OCI-LY3 (cell line): ENCODE measurements around the gene ASTN2.

Experiments
- H2AFZ ChIP-seq: fragments of 200-600, 300-600 bp; shearing (Covaris generic); 2 replicates; pipeline ENCODE4 v1.6.0; 2014; ENCODE audit warnings: antibody characterized with exemption, low read depth, low read length
- H3K27ac ChIP-seq: fragments of 200-600, 300-600 bp; sonication (generic); 2 replicates; pipeline ENCODE4 v1.5.1; 2014; ENCODE audit warnings: mild to moderate bottlenecking, low read length, moderate library complexity, mixed read lengths
- H3K27me3 ChIP-seq: fragments of 200-600, 300-600 bp; sonication (generic); 2 replicates; pipeline ENCODE4 v1.6.1; 2014; ENCODE audit warnings: low read depth, low read length, mixed read lengths
- H3K36me3 ChIP-seq: fragments of 200-600, 300-600 bp; sonication (generic); replicated peaks from 2 replicates; pipeline ENCODE3; 2014; ENCODE audit warnings: low read depth, low read length, mixed read lengths
- H3K4me1 ChIP-seq: fragments of 300-600, 200-600 bp; sonication (generic); 2 replicates; pipeline ENCODE4 v1.6.1; 2014; ENCODE audit warnings: low read length, mixed read lengths
- H3K4me2 ChIP-seq: fragments of 200-600, 300-600 bp; sonication (generic); 2 replicates; pipeline ENCODE4 v1.6.1; 2014; ENCODE audit warnings: low read length, mixed read lengths
- H3K4me3 ChIP-seq: fragments of 300-600, 200-600 bp; sonication (generic); 2 replicates; pipeline ENCODE4 v1.5.1; 2014; ENCODE audit warnings: antibody characterized with exemption, mild to moderate bottlenecking, low read length, moderate library complexity
- H3K79me2 ChIP-seq: fragments of 300-600, 200-600 bp; shearing (Covaris generic); 2 replicates; pipeline ENCODE4 v1.6.1; 2014; ENCODE audit warnings: mild to moderate bottlenecking, low read length, mixed read lengths
- H3K9ac ChIP-seq: fragments of 300-600, 200-600 bp; shearing (Covaris generic); 2 replicates; pipeline ENCODE4 v1.6.0; 2014; ENCODE audit warnings: mild to moderate bottlenecking, low read length, moderate library complexity
- H3K9me3 ChIP-seq: fragments of 200-600, 300-600 bp; shearing (Covaris generic); 2 replicates; pipeline ENCODE4 v1.6.1; 2014; ENCODE audit warnings: low read length, mixed read lengths; ENCODE audit not compliant: insufficient read depth
- H4K20me1 ChIP-seq: fragments of 200-600, 300-600 bp; sonication (generic); 2 replicates; pipeline ENCODE4 v1.6.1; 2016; ENCODE audit warnings: low read length, mixed read lengths; ENCODE audit not compliant: insufficient read depth
- CTCF ChIP-seq: fragments of 200-600, 300-600 bp; sonication (generic); IDR thresholded peaks from 2 replicates; pipeline ENCODE4 v1.5.1; 2014; ENCODE audit warnings: antibody characterized with exemption, low read length, low read depth
- EZH2phosphoT487 ChIP-seq: fragments of 200-600 bp; shearing (Covaris generic); IDR thresholded peaks from 2 replicates; pipeline ENCODE4 v1.6.1; 2018; ENCODE audit warnings: antibody characterized with exemption, mixed run types, low read depth

Gene ASTN2

GRCh38 chr9:117325110-117325731 is 89.6 kb downstream of the ASTN2 start:
- H3K4me1 ChIP-seq, result no peaks in the 10 kb centered on the region
- H3K9me3 ChIP-seq, result no peaks in the 10 kb centered on the region
- H2AFZ ChIP-seq, result no peak overlapping the region
- no peaks in the 10 kb centered on the region for H3K79me2 ChIP-seq
- H3K9ac ChIP-seq, result no peak overlapping the region
- H3K4me2 ChIP-seq, result no peak overlapping the region
- H3K27me3 ChIP-seq, result no peaks in the 10 kb centered on the region
- TF ChIP-seq CTCF (no peak), EZH2phosphoT487 (no peak)
- no peaks in the 10 kb centered on the region for H3K36me3 ChIP-seq
- no peak overlapping the region for H3K4me3 ChIP-seq
- no peaks in the 10 kb centered on the region for H4K20me1 ChIP-seq
- no peak overlapping the region for H3K27ac ChIP-seq

- Histone ChIP-seq H3K9ac (no peak overlapping the region), H3K79me2 (no peaks in the 10 kb centered on the region), H3K27ac (no peak overlapping the region), H3K36me3 (no peaks in the 10 kb centered on the region), H3K4me2 (no peak overlapping the region), H3K4me3 (no peak overlapping the region), H3K4me1 (no peaks in the 10 kb centered on the region), H3K27me3 (no peaks in the 10 kb centered on the region; the same call in 1 of the 2 replicates), H2AFZ (no peak overlapping the region), H3K9me3 (no peaks in the 10 kb centered on the region), H4K20me1 (no peaks in the 10 kb centered on the region)
- TF ChIP-seq EZH2phosphoT487 (no peak), CTCF (no peak)
These were observed 91.5 kb downstream of the ASTN2 start for GRCh38 chr9:117323390-117323789.

GRCh38 chr9:117317192-117317591 is 97.7 kb downstream of the ASTN2 start:
- Histone ChIP-seq H3K4me2 (no peak overlapping the region), H3K4me1 (no peaks in the 10 kb centered on the region), H3K27ac (no peak overlapping the region)

GRCh38 chr9:117315236-117315635 is 99.6 kb downstream of the ASTN2 start:
- Histone ChIP-seq H3K27ac (no peak overlapping the region), H3K79me2 (no peaks in the 10 kb centered on the region), H3K4me2 (no peak overlapping the region), H3K4me1 (no peaks in the 10 kb centered on the region), H3K4me3 (no peak overlapping the region), H3K9me3 (no peaks in the 10 kb centered on the region), H3K9ac (no peak overlapping the region), H3K27me3 (no peaks in the 10 kb centered on the region; the same call in 1 of the 2 replicates), H4K20me1 (no peaks in the 10 kb centered on the region), H3K36me3 (no peaks in the 10 kb centered on the region), H2AFZ (no peak overlapping the region)
- TF ChIP-seq CTCF, result no peak
- TF ChIP-seq EZH2phosphoT487, result no peak

More at GRCh38 chr9:117317192-117317591, 97.7 kb downstream of the ASTN2 start:
- no peaks in the 10 kb centered on the region for H3K79me2 ChIP-seq
- TF ChIP-seq EZH2phosphoT487 (no peak), CTCF (no peak)
- H3K36me3 ChIP-seq, result no peaks in the 10 kb centered on the region
- H3K9ac ChIP-seq, result no peak overlapping the region
- no peak overlapping the region for H3K4me3 ChIP-seq
- no peaks in the 10 kb centered on the region for H4K20me1 ChIP-seq
- no peak overlapping the region for H2AFZ ChIP-seq
- H3K27me3 ChIP-seq, result no peaks in the 10 kb centered on the region; the same call in 1 of the 2 replicates
- no peaks in the 10 kb centered on the region for H3K9me3 ChIP-seq
